ENCODE measurements around the gene HMGA1.
A peak's percentile ranks its signal among the peaks of the same experiment; 100 is the strongest.
"Not testable (repeated sequence)": the region's sequence is repeated elsewhere in the genome, so short reads cannot be mapped to it uniquely, and the experiment has no call there.

The HMGA1 gene

DNA sequence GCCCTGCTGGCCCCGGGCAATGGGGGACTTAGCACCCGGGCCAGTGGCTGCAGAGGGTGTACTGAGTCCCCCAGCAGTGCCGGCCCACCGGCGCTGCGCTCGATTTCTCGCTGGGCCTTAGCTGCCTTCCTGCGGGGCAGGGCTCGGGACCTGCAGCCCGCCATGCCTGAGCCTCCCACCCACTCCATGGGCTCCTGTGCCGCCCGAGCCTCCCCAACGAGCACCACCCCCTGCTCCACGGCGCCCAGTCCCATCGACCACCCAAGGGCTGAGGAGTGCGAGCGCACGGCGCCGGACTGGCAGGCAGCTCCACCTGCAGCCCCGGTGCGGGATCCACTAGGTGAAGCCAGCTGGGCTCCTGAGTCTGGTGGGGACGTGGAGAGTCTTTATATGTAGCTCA is 32.5 kb downstream of the HMGA1 start:
- not testable (repeated sequence) for DNase-seq

DNA sequence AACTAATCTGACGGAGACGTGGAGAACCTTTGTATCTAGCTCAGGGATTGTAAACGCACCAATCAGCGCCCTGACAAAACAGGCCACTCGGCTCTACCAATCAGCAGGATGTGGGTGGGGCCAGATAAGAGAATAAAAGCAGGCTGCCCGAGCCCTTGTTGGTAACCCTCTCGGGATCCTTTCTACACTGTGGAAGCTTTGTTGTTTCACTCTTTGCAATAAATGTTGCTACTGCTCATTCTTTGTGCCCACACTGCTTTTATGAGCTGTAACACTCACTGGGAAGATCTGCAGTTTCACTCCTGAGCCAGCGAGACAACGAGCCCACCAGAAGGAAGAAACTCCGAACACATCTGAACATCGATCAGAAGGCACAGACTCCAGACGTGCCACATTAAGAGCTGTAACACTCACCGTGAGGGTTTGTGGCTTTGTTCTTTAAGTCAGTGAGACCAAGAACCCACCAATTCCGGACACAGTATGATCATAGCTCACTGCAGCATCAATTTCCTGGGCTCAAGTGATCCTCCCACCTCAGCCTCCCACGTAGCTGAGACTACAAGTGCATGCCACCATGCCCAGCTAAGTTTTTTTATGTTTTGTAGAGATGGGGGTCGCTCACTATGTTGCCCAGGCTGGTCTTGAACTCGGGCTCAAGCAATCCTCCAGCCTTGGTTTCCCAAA is 33.1 kb downstream of the HMGA1 start:
- not testable (repeated sequence) for DNase-seq

DNA sequence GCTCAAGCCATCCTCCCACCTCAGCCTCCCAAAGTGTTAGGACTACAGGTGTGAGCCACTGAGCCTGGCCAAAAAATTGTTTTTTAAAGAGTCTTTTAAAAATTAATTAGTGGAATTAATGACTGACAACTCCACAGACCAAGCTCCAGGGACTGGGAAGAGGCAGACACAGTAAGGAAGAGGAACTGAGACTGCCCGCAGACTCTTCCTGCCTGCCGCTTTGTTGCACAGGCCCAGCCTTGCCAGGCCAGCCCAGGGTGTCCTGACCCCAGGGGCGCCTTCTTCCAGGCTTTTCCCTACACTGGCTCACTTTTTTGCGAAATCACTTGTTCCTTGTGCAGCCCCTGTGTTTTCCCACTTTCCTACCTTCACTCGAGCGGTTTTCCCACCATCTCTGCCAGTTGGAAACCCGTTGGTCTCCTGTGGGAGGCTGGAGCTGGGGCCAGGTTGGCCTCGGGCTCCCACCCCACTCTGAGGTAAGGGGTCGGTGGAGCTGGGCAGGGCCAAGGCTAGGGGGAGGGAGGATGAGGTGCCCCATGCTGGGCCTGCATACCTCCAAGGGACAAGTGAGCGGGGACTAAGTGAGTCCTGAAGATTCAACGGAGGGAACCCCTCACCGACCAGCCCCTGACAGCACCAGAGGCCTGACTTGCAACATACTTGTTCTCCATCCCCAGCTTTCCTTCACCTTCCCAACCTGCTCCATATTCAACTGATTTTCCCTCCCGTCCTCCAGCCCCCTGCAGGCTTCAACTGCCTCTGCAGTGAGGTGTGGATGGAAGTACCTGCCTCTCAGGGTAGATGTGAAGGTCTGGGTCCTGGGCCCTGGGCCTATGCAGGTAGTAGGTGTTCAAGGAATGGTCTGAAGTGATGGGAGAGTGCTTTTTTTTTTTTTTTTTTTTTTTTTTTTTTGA is 35.6 kb downstream of the HMGA1 start:
- DNase-seq = no peak

DNA sequence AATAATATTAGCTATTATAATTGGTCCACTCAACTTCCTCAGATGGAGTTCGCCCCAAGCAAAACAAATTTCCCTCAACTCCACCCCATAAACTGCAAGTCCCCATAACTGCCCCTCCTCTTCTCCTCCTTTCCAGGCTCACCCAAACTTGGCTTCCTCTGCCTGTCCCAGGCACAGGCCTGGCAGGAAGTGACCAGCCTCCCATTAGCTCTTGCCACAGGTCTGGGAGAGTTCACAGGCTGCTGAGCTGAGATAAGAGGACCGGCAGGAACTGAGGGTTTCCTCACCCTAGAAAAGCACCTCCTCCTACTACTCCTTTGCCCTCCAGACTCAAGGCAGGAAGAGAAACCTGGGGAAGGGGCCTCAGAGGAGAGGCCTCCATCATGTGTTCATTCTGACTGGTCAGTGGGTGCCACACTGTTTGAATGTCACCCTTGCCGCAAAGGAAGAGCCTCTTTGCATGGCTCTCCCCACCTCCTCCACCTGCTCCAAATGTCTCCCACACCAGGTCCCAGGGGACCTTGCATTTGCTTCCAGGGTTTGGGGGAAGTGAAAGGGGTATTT is 36.7 kb downstream of the HMGA1 start:
- DNase-seq = no peak

DNA sequence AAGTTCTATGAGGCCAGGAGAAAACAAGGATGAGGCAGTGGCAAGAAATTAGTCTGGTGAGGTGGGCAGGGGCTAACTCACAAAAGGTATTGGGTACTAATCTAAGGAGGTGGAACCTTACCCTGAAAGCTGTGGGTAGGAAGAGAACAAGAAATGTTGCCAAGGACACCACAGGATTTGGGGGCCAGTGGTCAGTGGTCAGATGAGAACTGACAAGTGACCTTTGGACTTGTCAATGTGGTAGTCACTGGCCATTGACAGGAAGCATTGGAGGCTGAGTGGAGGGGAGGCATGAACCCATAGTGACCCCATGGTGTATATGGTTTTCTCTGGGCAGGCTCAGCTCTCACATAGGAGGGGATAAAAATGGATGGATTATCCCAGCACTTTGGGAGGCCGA is 37.5 kb downstream of the HMGA1 start:
- no peak for DNase-seq

DNA sequence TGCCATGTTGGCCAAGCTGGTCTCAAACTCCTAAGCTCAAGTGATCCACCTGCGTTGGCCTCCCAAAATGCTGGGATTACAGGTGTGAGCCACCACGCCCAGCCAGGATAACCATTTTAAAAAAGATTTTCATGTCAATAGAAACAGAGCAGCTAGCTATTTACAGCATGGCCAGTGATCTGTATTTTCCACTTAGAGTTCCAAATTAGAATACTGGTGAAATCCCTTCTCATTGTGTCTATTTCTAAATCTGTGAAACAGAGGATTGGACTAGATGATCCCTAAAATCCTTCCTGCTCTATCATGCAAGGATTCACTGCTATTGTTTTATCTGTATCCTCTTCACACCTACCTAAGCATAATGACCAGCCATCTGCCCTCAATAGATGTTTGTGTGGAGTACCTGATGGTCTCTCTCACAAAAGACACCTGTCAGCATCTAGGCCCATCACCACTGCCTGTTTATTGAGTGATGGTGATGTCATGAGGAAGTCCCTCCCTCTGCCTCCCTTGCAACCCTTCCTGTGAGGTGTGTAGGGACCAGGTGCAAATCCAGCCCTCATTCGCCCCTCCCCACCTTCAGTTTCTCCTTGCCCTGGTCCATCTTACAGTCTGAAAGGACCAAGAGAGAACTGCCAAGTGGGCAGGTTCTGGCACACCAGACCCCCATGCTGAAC is 38.6 kb downstream of the HMGA1 start:
- DNase-seq = no peak

DNA sequence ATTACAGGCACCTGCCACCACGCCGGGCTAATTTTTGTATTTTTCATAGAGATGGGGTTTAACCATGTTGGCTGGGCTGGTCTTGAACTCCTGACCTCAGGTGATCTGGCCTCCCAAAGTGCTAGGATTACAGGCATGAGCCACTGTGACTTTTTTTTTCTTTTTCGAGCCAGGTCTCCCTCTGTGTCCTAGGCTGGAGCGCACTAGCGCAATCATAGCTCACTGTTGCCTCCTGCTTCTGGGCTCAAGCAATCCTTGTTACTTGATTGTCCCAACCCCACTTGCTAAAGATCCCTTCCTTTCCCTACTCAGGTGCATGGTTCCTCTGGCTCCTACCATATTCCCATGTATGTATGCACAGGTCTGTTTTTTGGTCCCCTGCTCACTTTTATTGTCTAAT is 39.5 kb downstream of the HMGA1 start:
- DNase-seq = no peak

DNA sequence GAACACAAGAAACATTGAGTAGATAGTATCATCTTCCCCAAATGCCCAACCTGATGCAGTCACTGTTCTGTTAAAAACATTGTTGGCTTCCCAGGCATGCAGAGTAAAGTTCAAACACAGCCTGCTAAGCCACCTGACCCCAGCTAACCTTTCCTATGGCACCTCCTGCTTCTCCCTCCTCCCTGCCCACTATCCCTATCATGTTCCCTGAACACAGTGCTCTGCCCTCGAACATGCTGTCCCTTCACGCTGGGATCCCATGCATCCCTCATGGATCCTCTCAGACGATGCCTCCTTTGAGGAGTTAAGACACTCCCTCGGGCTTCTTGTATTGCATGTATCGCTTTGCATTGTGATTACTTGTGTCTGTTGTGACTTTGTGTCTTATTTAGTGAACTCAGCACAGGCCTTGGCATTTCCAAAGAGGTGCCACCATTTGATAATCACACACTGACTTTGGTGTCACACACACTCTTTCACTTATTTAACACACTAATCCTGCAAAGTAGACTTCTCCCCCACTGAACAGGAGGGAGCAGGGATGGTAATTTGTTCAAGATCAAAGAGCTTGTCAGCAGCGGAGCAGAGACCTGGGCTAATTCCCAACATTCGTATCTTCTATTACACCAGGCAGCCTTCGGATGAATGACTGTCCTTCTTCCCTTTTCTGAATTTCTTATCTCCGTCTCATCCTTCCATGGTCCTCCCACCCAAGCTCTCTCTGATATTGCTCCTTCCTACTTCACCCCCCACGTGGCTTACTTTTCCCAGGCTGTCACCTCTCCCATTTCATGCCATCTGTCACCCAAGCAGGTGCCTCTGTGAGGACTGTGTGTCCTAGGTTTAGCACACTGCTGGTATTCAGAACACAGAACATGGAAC is 40.4 kb downstream of the HMGA1 start:
- DNase-seq = no peak

DNA sequence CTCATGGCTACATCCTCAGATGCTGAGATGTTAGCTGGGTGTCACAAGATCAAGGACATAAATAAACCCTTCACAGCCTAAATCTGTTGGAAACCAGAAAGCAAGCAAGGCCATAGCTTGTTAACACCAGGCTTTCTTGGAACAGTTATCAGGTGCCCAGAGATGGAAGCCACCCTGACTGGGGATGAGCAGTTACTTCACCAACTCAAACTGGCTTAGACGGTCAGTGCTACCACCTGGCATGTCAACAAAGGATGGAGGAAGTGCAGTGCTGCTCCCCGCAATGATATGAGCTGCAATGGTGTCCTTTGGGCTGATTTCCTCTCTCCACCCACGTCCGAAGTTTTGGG is 41.1 kb downstream of the HMGA1 start:
- DNase-seq = no peak

DNA sequence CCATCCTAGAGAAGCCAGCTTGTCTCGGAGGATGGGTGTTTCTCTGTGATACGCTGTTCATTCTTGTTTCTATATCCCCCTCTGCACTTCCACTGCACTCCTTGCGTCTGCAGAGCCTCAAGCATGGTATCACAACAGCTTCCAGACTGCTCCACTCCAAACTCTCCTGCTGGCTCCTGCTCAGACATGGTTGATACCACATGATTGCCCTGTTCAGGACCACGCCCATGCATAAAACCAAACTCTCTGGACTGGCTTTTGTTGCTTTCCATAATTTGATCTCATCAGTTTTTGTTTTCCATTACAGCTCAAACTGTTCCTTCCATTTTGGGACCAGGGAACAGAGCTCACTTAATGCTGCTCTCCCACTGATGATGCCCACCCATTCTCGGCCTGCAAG is 42.2 kb downstream of the HMGA1 start:
- DNase-seq = no peak

DNA sequence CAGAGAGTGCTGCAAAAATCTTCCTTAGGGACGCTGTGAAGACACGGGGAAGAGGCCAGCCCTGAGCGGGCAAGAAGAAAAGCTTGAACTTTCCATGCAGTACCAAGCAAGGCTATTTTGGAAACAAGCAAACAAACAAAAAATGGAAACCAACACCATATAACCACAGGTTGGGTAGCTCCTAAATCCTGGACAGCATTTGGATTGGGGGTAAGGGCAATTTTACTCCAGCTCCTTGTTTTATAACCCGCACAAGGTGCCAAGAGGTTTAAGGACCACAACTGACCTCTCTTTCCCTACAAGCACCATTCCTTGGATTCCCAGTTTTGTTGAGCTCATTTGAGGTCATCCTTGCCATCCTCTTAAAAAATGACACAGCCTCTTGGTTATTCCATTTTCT is 43.5 kb downstream of the HMGA1 start:
- DNase-seq = no peak

DNA sequence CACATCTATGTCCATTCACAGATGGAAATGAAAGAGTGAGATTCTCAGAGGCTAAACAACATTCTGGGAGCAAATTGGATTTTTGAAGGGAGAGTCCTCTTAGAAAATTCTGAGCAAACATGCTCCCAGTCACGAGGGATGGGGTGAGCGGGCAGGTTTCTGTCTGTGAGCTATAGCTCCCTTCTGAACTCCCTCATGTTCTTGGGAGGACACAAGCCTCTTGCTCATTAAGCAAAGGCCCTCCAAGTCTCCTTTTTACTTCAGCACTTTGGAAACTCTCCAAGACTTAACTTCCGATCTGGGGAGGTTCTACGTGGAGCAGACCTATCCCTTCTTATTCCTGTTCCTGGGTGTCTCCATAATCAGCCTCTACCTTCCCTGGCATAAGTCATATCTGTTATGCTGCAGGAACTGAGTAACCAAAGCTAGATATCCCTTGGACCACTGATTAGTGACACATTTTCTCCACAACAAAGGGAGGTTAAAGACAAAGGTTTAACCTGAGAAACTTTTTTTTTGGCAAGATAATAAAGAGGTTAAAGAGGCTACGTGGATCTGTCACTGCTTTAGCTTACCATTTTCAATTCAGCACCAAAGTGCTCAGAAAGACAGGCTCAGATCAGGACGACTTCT is 45.1 kb downstream of the HMGA1 start:
- DNase-seq = no peak

DNA sequence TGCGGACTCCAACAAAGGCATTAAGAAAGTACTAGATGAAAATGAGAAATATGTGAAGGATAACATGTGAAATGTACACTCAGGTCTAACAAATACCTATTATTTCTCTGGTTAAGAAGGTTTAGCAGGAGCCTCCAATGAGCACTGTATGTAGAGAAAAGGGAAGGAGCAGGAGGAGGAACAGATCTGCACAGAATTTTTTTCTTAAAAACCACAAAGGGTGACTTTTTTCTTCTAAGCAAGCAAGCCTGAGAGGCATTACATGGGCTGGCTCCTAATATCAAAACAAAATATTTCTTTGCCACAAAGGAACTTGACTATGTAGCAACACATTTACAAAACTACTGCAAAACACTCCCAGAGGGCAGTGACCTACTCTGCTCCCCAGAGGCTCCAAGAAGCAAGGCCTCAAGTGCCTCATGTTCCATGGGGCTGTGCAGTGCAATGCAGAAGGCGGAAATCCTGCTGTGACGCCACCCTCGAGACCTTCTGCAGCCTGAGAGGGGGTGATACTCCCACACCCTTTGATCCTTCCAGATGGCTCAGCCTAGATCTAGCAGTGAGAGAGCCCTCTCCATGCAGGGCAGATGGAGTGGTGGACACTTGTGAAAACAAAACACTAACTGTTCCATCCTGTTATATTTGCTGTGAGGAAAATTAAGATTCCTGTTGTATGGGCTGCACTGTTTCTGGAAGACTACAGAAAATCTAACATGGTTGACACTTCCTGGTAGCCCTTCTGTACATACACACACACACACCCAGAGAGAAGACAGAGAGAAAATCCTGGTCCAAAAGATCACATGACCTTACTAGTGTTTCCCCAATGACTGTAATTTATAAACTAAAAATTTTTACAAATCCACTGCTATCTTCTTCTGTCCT is 48.1 kb downstream of the HMGA1 start:
- no peak for DNase-seq

DNA sequence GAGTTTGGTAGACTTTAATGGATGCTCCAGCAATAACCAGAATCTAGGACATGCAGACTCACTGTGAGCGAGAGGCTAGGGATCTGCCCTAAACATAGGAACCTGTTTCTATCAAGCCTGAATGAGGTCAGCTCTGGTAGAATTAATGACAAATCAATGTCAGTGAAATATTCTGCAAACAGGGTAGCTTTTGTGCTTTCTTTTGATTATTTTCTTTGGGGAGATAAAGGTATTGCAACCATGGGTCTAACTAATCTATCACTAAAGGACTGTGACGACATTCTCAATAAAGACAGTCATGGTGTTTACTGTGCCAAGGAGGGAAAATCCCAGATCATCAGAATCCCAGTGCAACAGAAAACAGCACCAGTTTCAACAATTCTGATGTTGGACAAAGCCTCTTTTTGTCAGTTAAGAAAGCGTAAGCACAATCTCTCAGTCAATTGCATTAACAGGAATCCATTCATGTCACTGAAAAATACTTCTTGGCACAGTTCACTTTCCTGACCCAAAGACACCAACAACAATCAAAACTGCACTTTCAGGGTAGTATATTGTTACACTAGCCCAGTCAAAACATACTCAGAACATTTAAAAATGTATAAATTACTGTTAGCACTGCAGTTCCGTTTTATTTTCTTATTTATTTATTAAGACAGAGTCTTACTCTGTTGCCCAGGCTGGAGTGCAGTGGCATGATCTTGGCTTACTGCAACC is 48.9 kb downstream of the HMGA1 start:
- no peak for DNase-seq

DNA sequence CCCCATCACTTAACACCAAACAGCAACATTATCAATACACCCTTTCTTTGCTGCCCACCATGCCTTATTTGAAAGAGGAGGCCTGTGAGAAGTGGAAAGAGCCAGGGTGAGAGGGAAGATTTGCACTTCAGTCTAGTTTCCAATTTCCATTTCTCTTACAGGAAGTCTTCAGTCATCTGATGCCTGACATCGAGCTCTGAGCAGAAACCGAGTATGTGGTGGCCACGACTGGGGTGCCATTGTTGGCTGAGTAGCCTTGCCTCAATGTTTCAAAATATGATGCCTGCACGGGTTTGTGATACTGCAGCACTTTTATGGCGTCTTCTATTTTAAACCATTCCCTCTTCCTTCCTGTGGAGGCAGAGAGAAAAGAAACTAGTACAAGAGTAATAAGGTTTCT is 51.9 kb downstream of the HMGA1 start:
- peak; percentile 56 for DNase-seq

DNA sequence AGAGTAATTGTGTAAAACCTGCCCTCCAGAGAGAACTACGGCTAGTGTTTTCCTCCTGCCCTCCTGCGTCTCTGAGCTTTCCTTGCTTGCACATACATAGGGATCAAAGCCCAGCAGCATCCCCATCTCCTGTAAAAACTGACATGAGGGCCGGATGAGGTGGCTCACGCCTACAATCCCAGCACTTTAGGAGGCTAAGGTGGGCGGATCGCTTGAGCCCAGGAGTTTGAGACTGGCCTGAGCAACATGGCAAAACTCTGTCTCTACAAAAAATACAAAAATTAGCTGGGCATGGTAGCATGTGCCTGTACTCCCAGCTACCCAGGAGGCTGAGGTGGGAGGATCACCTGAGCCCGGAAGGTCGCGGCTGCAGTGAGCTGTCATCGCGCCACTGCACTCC is 52.5 kb downstream of the HMGA1 start:
- no peak for DNase-seq

DNA sequence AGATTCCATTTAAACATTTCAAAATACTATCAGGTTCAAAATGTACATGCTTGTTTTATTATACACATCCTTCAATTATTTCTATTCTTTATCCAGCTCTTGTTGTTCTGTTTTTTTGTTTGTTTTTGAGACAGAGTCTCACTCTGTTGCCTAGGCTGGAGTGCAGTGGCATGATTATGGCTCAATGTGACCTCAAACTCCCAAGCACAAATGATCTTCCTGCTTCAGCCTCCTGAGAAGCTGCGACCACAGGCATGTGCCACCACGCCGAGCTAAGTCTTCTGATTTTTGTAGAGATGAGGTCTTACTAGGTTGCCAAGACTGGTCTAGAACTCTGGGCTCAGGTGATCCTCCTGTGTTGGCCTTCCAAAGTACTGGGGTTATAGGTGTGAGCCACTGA is 56.3 kb downstream of the HMGA1 start:
- DNase-seq = no peak

DNA sequence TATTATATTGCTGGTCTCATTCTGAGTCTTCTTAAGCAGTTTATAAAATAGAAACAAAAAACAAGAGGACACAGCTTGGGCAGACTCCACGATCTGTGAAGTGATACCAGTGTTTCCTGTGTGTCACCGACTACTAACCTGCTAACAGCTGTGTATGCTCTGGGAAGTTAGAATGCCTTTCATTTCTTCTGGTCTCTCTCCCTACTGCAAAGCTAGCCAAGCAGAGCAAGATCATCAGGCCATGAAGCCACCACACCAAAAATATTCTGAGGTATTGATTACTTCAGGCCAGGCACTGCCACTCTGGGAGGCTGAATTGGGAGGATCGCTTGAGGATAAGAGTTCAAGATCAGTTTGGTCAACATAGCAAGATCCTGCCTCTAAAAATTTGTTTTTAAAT is 59.0 kb downstream of the HMGA1 start:
- peak; percentile 24 for DNase-seq
